GM04503 (cell line): Measurements from ENCODE around the gene ELOA.

Experiments
- DNase-seq: peaks from one replicate; pipeline ENCODE4 v3.0.0-alpha.2; 2012; ENCODE audit warnings: low read depth

The ELOA gene, protein sequence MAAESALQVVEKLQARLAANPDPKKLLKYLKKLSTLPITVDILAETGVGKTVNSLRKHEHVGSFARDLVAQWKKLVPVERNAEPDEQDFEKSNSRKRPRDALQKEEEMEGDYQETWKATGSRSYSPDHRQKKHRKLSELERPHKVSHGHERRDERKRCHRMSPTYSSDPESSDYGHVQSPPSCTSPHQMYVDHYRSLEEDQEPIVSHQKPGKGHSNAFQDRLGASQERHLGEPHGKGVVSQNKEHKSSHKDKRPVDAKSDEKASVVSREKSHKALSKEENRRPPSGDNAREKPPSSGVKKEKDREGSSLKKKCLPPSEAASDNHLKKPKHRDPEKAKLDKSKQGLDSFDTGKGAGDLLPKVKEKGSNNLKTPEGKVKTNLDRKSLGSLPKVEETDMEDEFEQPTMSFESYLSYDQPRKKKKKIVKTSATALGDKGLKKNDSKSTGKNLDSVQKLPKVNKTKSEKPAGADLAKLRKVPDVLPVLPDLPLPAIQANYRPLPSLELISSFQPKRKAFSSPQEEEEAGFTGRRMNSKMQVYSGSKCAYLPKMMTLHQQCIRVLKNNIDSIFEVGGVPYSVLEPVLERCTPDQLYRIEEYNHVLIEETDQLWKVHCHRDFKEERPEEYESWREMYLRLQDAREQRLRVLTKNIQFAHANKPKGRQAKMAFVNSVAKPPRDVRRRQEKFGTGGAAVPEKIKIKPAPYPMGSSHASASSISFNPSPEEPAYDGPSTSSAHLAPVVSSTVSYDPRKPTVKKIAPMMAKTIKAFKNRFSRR

DNA sequence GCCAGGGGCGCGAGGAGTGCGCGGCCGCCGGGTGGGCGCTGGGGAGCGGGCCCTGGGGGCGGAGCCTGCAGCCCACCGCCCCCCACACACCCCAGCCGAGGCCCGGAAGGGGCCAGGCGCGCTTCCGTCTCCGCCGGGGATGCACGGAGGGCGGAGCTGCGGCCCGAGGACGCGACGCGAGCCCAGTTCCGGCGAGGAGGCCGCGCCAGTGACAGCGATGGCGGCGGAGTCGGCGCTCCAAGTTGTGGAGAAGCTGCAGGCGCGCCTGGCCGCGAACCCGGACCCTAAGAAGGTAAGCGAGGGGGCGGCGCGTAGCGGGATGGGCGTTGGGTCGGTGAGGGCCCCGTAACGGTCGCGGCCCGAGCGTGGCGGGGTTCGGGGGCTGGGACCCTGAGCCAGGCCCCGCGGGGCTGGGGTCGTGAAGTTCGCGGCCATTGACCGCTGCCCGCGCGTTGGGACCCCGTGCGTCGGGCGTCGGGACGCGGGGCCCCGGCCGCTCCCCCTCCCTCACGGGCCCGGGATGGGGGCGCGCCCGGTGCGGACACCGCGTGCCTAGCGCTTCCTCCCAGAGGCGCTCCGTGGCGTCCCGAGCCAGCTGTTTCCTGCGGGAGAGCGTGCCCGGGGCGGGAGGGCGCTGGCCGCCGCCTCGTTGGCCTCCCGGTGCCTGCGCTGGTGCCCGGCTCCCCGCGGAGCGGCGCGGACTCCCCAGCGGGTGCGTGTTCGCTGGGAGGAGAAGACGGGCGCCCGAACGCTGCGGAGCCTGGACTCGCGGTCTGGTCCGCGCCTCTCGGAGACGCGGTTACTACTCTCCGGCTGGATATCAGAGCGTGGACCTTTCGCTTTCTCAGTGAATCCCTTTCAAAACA is at the start of gene ELOA:
TSS of gene ELOA (plus strand) at position 185 of the 866 bp plus-strand sequence. CDS start at position 218, 33 bp downstream.
- DNase-seq = no peak

DNA sequence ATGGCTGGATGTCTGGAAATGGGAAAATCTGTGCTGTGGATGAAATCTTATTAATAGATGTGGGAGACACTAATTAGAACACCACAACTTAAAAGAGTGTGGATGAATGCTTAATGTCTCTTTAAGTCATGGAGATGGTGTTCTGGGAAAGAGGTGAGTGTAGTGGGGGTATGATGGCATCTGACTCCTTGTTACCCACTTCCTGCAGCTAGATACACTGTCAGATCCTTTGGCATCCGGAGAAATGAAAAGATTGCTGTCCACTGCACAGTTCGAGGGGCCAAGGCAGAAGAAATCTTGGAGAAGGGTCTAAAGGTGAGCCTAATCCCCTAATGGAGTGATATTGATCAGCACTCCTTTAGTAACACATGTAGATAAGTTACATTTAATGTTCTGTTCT is 49.7 kb upstream of the ELOA start:
- no peak for DNase-seq

DNA sequence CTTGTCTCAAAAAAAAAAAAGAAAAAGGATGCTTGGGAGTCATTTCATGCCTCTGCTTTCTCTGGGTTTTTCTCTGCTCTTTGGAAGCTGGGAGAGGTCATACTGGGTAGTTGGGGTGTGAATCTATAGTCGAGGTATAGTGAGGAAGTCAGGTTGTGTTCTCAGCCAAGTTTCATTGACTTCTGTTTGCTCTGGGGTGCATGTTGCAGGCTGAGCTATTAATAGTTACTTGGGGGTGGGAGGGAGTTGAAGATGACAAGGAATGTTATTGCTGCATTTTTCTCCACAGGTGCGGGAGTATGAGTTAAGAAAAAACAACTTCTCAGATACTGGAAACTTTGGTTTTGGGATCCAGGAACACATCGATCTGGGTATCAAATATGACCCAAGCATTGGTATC is 48.9 kb upstream of the ELOA start:
- no peak for DNase-seq

DNA sequence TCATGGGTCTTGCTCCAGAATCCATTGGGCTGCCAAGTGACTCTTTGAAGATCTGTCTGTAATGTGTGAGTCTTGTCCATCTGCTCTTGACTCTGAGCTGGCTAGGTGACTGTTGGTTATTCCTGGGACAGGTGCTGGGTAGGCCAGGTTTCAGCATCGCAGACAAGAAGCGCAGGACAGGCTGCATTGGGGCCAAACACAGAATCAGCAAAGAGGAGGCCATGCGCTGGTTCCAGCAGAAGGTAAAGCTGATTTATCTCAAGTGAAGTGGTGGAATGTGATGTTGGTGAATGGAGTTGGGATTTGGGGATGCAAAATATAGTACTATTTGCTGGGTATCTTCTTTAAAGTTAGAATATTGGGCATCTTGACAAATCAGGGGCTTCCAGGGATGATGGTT is 47.6 kb upstream of the ELOA start:
- DNase-seq = no peak

DNA sequence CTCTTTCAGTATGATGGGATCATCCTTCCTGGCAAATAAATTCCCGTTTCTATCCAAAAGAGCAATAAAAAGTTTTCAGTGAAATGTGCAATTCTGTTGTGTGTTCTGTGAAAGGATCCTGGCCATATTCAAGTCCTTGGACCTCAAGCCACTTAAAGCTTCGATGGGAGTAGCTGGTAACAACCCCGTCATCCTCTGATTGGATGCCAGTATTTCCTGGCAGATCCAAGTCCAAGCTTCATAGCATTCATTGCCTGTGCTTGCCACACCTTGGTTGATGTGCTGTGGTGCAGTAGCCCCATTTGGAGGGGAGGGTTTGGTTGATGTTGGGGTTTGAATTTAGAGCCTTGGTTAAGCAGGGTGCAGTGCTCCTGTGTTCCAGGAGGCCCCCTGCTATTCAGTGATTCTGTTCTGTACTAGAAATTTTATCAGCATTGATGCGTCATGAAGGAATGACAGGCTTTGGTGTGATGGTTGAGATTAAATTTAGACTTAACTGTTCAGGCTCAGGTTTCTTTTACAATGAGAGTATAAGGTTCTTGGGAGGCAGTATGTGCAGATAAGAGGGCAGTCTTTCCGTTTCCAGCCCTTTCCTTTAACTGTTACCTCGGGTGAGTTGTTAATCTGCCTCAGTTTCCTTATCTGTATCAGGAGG is 46.8 kb upstream of the ELOA start:
- no peak for DNase-seq

DNA sequence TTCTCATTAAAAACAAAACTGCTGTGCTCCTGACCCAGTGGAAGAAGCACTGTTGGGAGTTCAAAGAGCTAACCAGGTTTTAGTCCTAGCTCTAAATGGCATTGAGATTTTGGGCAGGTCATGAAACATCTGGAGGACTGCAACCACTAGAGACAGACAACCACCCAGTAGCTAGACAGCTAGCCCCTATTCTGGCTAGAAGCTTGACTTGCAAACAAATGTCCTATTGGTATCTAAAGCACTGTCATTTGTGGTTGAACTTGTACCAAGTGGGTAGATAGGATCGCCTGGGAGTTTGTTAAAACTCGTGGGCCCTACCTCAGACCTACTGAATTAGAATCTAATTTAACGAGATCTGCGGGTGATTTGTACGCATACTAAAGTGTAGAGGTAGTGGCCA is 44.8 kb upstream of the ELOA start:
- no peak for DNase-seq

DNA sequence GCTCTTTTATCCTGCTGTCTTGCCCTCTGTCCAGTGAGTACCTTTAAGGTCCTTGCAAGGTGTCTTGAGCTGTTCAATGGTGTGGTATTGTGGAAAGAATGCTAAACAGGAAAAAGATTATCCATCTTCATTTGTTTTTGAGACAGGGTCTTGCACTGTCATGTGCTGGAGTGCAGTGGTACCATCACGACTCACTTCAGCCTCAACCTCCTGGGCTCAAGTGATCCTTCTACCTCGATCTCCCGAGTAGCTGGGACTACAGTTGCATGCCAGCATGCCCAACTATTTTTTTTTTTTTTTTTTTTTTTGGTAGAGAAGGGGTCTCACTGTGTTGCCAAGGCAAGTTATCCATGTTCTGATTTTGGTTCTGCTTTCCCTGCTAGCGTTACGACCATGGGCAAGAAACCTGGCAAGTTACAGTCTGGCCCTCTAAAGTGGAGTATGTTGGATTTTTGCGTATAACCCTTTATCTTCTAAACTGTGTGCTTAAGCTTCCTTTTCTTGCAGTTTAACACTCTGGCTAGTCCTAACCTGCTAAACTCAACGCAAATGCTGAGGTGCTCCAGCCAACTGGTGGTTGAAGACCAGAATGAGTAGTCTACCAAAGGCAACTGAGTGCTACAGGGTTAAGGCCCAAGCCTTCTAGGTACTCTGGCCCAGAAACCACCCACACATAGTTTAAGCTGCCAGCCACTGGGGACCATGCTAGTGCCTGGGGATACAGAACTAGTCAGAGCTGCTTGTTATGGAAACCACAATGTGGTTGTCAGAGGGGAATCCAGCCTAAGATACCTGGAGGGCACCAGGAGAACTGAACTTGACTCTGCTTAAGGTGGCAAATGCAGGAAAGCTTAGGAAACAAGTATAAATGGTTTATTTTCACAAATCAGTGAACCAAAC is 43.7 kb upstream of the ELOA start:
- no peak for DNase-seq

DNA sequence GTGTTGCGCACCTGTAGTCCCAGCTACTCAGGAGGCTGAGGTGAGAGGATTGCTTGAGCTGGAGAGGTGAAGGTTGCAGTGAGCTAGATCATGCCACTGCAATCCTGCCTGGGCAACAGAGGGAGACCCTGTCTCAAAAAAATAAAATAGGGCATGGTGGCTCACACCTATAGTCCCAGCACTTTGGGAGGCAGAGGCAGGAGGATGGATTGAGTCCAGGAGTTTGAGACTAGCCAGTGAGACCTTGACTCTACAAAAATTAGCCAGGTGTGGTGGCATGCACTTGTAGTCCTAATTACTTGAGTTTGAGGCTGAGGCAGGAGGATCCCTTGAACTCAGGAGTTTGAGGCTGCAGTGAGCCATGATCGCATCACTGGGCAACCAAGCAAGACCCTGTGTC is 42.0 kb upstream of the ELOA start:
- no peak for DNase-seq

DNA sequence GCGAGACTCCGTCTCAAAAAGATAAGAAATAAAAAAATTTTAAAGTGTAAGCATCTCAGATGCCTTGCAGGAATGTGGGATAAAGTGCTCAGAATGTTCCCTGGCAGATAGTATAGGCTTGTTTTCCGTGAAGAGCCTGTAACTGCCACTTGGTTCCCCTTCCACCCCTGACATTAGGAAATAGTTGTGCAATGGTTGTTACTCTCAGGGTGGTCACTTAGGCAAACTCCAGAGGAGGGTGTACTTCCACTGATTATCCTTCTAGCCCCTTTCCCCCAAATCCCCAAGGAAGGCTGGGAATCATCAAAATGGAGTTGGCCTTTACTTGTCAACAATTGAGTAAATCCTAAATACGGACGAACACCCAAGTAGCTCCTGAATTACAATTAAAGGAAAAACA is 41.3 kb upstream of the ELOA start:
- DNase-seq = no peak

DNA sequence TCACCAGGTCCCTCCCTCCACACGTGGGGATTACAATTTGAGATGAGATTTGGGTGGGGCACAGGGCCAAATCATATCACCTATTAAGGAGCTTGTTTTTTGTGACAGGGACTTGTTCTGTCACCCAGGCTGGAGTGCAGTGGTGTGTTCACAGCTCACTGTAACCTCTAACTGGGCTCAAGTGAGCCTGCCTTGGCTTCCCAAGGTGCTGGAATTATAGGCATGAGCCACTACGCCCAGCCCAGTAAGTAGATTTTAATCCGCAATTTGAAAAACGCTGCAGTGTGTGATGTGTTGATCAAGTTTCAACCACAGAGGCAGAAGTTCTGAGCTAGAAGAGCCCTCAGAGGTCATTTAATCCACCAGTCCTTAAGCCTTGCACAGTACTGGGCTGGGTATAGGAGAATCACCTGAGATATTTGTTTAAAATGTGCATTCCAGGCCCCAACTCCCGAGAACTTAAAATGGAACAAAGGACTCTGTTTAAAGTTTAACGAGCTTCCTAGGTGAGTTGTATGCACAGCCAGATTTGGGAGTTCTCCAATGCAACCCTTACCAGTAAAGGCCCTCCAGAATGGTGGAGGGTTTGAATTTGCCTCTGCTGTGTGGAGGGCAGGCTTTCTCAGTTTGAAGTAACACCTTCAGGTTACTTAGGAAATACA is 38.3 kb upstream of the ELOA start:
- no peak for DNase-seq

DNA sequence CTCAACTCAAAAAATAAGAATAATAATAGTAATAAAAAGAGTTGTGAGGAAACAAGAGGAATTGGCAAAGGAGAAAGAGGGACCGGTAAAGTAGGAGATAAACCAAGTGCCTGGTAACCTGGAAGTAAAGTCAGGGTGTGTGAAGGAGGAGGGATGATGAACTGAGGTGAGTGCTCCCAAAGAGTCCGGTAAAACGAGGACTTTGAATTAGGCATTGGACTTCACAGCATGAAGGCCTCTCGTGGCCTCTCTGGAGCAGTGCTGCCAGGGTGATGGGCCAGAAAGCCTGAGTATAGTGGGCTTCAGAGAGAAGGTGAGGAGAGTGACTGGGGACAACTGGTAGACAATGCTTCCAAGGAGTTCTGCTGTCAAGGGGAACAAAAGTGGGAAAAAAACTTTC is 34.0 kb upstream of the ELOA start:
- no peak for DNase-seq

DNA sequence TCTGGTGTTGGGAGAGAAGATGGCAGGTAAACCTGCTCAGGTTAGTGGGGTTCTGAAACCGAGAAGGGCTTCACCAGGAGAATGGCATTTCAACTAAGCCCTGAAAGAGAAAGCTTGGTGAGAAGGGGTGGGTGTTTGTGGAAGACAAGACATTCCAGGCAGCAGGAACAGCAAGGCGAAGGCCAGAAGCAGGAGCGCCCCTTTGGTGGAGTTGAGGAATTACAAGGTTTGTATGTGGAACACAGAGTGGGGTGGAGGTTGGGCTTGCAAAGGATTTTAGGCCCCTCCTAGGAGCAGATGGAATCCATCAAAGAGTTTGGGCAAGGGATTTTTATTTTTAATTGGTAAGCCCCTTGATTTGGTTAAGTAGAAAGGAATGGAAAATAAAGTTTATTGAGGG is 24.8 kb upstream of the ELOA start:
- DNase-seq = no peak

DNA sequence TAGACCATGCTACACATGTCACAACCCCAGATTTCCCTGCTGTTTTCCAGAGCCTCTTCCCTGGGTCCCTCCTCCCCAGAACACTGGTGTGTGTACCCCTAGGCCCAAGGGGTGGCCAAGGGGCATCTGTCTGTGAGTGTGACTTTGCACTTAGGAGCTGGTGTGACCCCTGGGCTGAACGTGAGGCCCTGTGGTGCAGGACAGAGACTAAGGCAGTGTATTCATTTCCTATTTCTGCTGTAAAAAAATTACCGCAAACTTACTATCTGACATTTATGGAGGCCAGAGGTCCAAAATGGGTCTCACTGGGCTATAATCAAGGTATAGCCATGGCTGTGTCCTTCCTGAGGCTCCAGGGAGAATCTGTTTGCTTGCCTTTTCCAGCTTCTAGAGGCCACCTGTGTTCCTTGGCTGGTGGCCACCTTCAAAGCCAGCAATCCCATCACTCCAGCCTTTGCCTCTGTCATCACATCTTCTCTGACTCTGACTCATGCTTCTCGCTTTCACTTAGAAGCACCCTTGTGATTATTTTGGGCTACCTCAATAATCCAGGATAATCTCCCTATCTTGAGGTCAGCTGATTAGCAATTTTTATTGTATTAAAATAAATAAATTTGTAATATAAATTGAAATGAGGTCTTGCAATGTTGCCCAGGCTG is 24.0 kb upstream of the ELOA start:
- no peak for DNase-seq

DNA sequence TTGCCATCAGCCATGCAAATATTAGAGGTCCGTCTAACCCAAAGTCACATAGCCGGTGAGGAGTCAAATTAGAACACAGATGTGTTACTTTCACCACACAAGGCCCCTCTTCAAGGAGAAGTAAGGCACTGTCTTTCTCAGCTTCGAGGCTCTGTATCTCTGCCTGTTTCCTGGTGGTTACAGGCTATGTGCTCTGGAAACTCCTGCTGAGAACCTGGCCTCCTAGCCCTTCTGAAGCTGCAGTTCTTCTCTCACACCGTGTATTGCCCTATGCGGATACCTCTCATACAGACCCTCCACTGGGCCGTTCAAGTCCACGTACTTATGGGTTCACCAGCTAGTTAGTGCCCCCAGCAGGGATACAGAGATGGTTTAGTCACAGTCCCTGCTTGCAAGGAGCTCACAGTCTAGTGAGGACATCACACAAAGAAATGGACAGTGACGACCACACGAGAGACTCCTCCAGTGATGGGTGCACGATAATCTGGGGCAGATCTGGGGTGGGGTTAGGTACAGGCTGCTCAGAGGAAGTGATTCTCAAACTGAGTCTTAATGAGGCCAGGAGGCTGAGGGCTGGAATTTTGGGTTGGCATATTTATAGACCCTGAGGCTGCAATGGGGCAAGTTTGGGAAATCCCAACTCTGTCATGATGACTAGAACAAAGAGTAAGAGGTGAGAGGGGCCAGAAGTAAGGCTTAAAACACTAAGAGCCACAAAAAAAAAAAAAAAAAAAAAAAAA is 22.8 kb upstream of the ELOA start:
- no peak for DNase-seq

DNA sequence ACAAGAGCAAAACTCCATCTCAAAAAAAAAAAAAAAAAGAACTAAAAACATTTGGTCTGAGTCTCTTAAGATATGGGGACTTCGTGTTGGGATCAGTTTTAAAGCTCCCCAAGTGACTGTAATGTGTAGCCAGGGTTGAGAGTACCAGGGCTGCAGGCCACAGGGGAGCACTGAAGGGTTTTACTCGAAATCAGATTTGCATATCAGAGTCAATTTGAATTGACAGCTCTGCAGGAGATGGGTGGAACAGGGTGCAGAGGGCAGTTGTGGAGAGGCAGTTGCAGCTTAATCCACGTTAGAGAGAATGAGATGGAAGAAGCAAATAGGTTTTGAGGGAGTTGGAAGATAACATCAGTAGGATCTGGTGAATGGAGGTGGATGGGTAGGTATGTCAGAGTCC is 20.6 kb upstream of the ELOA start:
- no peak for DNase-seq

DNA sequence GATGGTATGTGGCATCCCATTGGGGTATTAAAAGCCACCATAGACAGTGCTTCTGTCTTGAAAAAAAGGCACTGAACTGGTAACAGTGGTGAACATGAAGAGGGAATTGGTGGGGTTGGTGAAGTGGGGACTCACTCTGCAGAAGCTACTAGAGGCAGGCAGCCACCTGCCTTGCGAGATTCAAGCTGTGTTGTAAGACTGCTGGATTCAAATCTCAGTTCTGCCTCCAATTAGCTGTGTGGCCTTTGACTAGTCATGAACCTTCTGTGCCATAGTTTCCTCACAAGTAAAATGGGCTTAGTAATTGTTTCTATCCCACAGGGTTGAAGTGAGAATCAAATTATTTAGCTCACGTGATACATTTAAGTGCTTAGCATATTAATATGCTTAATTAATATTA is 16.6 kb upstream of the ELOA start:
- DNase-seq = no peak

DNA sequence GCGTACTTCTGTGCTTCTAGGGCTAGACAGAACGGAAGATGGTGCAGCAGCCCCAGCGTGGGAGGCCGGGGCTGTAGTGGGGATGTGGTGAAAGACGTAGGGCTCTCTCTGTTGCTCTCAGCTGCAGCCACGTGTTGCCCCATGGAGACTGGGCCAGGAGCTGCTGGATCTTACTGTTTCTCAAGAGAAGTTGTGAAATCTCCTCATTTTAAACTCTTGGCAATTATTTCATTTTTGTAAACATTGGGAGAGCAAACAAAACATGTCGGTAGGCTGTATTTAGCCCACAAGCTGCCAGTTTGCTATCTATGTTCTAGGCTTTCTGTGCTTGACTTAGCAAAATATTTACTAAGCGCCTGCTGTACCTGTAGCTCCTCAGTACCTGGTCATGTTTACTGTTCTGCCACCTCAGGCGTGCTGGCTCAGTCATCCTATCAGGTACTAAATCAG is 15.9 kb upstream of the ELOA start:
- peak; percentile 57 for DNase-seq

DNA sequence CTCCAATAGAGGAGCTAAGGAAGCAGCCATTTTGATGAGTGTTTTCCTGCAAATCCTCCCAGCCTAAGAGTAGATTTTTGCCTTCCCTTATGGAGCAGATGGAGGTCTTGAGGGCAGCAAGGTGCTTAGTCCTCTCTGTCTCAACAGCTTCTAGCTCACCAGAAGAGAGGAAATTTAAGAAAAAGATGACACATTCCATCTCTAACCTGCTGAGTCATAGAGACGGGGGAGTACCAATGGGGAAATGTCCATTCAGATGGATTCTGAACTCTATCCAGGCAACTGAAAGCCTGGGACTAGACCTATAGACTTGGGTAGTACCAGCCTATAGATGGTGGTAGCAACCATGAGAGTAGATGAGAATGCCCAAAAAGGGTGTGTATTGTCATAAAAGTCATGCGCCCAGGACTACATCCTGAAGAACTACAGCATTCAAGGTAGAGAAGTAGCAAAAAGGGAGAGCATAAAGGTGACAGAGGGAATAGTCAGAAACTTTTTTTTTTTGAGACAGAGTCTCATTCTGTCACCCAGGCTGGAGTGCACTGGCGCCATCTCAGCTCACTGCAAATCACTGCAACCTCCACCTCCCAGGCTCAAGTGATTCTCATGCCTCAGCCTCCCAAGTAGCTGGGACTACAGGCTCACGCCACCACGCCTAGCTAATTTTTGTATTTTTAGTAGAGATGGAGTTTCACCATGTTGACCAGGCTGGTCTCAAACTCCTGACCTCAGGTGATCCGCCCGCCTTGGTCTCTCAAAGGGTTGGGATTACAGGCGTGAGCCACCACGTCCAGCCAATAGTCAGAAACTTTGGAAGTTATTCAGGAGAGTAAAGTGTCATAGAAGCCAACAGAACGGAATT is 10.7 kb upstream of the ELOA start:
- no peak for DNase-seq
